Osteoblast (primary cell): ENCODE measurements around the gene LARP6. TPM values are rescaled to one million over a fixed set of nuclear protein-coding genes. Genes with fewer than 3 reads are reported as not detected.
A peak's percentile ranks its signal among the peaks of the same experiment; 100 is the strongest.

ENCODE experiments used
- DNase-seq: peaks from one replicate; pipeline ENCODE4 v3.0.0; 2011; ENCODE audit warnings: low spot score, mixed read lengths; ENCODE audit not compliant: insufficient read length; ENCODE audit errors: missing footprints
- H2AFZ ChIP-seq: 2 replicates; pipeline ENCODE4 v1.6.0; 2011; ENCODE audit warnings: mild to moderate bottlenecking, low read length
- H3K27ac ChIP-seq: 2 replicates; pipeline ENCODE4 v1.5.1; 2011; ENCODE audit warnings: mild to moderate bottlenecking, low read depth, low read length, moderate library complexity
- H3K27me3 ChIP-seq: 2 replicates; pipeline ENCODE4 v1.6.0; 2012; ENCODE audit warnings: mild to moderate bottlenecking, control low read depth, inconsistent platforms, low read length, moderate library complexity; ENCODE audit not compliant: insufficient read depth
- H3K36me3 ChIP-seq: 2 replicates; pipeline ENCODE4 v1.5.1; 2011; ENCODE audit warnings: mild to moderate bottlenecking, low read length, control low read depth, moderate library complexity; ENCODE audit not compliant: insufficient read depth
- H3K4me1 ChIP-seq: 2 replicates; pipeline ENCODE4 v1.5.1; 2011; ENCODE audit warnings: mild to moderate bottlenecking, low read length, control low read depth, moderate library complexity; ENCODE audit not compliant: insufficient read depth
- H3K4me2 ChIP-seq: 2 replicates; pipeline ENCODE4 v1.6.0; 2011; ENCODE audit warnings: mild to moderate bottlenecking, low read length; ENCODE audit not compliant: insufficient read depth
- H3K4me3 ChIP-seq: fragments of 200-600 bp; sonication (generic); 3 replicates; pipeline ENCODE4 v1.5.1; 2012; ENCODE audit warnings: mild to moderate bottlenecking, low read length, inconsistent platforms; ENCODE audit not compliant: insufficient read depth
- H3K79me2 ChIP-seq: 2 replicates; pipeline ENCODE4 v1.6.0; 2012; ENCODE audit warnings: mild to moderate bottlenecking, low read length, control low read depth, inconsistent platforms; ENCODE audit not compliant: insufficient read depth
- H3K9me3 ChIP-seq: 2 replicates; pipeline ENCODE4 v1.5.1; 2011; ENCODE audit warnings: low read depth, low read length, control low read depth
- H4K20me1 ChIP-seq: 2 replicates; pipeline ENCODE4 v1.6.0; 2012; ENCODE audit warnings: mild to moderate bottlenecking, low read length, control low read depth; ENCODE audit not compliant: insufficient read depth
- CTCF ChIP-seq: IDR thresholded peaks from 2 replicates; pipeline ENCODE4 v1.5.1; 2011; ENCODE audit warnings: mild to moderate bottlenecking, low read depth, low read length, moderate library complexity; ENCODE audit errors: extremely low read depth
- total RNA-seq: library from RNA; depleted of rRNA; stranded (reverse); fragments of >200 nt; gene quantifications from 2 replicates; pipeline ENCODE4 v1.2.3, GENCODE V29; 2012

Gene LARP6
- total RNA-seq, 1 donor = 77.4 TPM

- no peaks in the 10 kb centered on the region for H3K36me3 ChIP-seq
- H3K9me3 ChIP-seq = no peaks in the 10 kb centered on the region
- H3K27me3 ChIP-seq = no peaks in the 10 kb centered on the region
- H3K4me3 ChIP-seq = no peak overlapping the region
- no peak for TF ChIP-seq CTCF
- no peak overlapping the region for H2AFZ ChIP-seq
- peaks cover 52% of the 10 kb centered on the region for H3K4me1 ChIP-seq
- peak; percentile 85 for DNase-seq
- H3K79me2 ChIP-seq = no peaks in the 10 kb centered on the region
- peak overlapping the region; percentile 32 for H3K4me2 ChIP-seq
- peak overlapping the region; percentile 81 for H3K27ac ChIP-seq
- no peaks in the 10 kb centered on the region for H4K20me1 ChIP-seq
Observed at GRCh38 chr15:70788114-70789049, 65.6 kb downstream of the LARP6 start.

GRCh38 chr15:70786996-70787395, 67.0 kb downstream of the LARP6 start:
- H3K27me3 ChIP-seq = no peaks in the 10 kb centered on the region
- H3K36me3 ChIP-seq = no peaks in the 10 kb centered on the region
- no peak overlapping the region for H2AFZ ChIP-seq
- no peak overlapping the region for H3K4me3 ChIP-seq
- peak overlapping the region; percentile 46 for H3K27ac ChIP-seq
- no peak for TF ChIP-seq CTCF
- H3K9me3 ChIP-seq = no peaks in the 10 kb centered on the region
- H3K4me2 ChIP-seq = no peak overlapping the region
- no peak for DNase-seq
- H3K4me1 ChIP-seq = peaks cover 44% of the 10 kb centered on the region
- no peaks in the 10 kb centered on the region for H4K20me1 ChIP-seq
- no peaks in the 10 kb centered on the region for H3K79me2 ChIP-seq

GRCh38 chr15:70783610-70784022, 70.3 kb downstream of the LARP6 start:
- peaks cover 35% of the 10 kb centered on the region for H3K4me1 ChIP-seq
- H3K27me3 ChIP-seq = no peaks in the 10 kb centered on the region
- no peak overlapping the region for H3K4me3 ChIP-seq
- H3K4me2 ChIP-seq = peak overlapping the region; percentile 26
- no peaks in the 10 kb centered on the region for H4K20me1 ChIP-seq
- no peaks in the 10 kb centered on the region for H3K79me2 ChIP-seq
- no peak for TF ChIP-seq CTCF
- H3K36me3 ChIP-seq = no peaks in the 10 kb centered on the region
- H3K27ac ChIP-seq = peak overlapping the region; percentile 1
- H2AFZ ChIP-seq = no peak overlapping the region
- no peak for DNase-seq
- H3K9me3 ChIP-seq = no peaks in the 10 kb centered on the region

GRCh38 chr15:70783041-70783440, 70.9 kb downstream of the LARP6 start:
- H3K4me2 ChIP-seq = peak overlapping the region; percentile 26
- no peaks in the 10 kb centered on the region for H3K36me3 ChIP-seq
- H3K4me3 ChIP-seq = no peak overlapping the region
- H3K27ac ChIP-seq = no peak overlapping the region
- no peak overlapping the region for H2AFZ ChIP-seq
- H3K27me3 ChIP-seq = no peaks in the 10 kb centered on the region
- H3K9me3 ChIP-seq = no peaks in the 10 kb centered on the region
- no peaks in the 10 kb centered on the region for H3K79me2 ChIP-seq
- H4K20me1 ChIP-seq = no peaks in the 10 kb centered on the region
- no peak for DNase-seq
- no peak for TF ChIP-seq CTCF
- H3K4me1 ChIP-seq = peaks cover 35% of the 10 kb centered on the region
